Activated CD4-positive, alpha-beta memory T cell treated with anti-CD3 and anti-CD28 coated beads for 36 hours (primary cell): ENCODE data around the gene ANGEL2. TPM values are rescaled to one million over a fixed set of nuclear protein-coding genes. Genes with fewer than 3 reads are reported as not detected.

Source experiments
- CTCF ChIA-PET: fragments of 350-600 bp; sonication (Branson Sonifier 250); formaldehyde crosslinking; loops from one replicate; lab custom pipeline; 2021; ENCODE audit warnings: antibody characterized with exemption, inconsistent platforms; lab: Charles Lee
- POLR2A ChIA-PET: fragments of 350-600 bp; sonication (Branson Sonifier 250); formaldehyde crosslinking; loops from one replicate; lab custom pipeline; 2021; ENCODE audit warnings: antibody characterized with exemption; lab: Charles Lee
- DNase-seq: peaks from one replicate; pipeline ENCODE4 v3.0.0-alpha.2; 2020
- H3K27ac Mint-ChIP-seq: one replicate; pipeline ENCODE4 v1.8.0; 2021; ENCODE audit warnings: mixed read lengths
- H3K27me3 Mint-ChIP-seq: one replicate; pipeline ENCODE4 v1.8.0; 2021; ENCODE audit warnings: mixed read lengths
- H3K36me3 Mint-ChIP-seq: one replicate; pipeline ENCODE4 v1.8.0; 2021; ENCODE audit warnings: mixed read lengths
- H3K4me1 Mint-ChIP-seq: one replicate; pipeline ENCODE4 v1.8.0; 2021; ENCODE audit warnings: low read depth, mixed read lengths
- H3K4me3 Mint-ChIP-seq: one replicate; pipeline ENCODE4 v1.8.0; 2021; ENCODE audit warnings: mild to moderate bottlenecking, mixed read lengths
- H3K9me3 Mint-ChIP-seq: one replicate; pipeline ENCODE4 v1.8.0; 2021; ENCODE audit warnings: mixed read lengths
- intact Hi-C: fragments of 100-400 bp; cut with micrococcal nuclease; formaldehyde crosslinking; loops from one replicate; pipeline ENCODE4 v1.15.1; 2023
- total RNA-seq, 2 experiments: library from RNA; stranded (reverse); gene quantifications; one replicate each; pipeline ENCODE4 v1.2.3, GENCODE V29; 2021

ANGEL2 gene, protein sequence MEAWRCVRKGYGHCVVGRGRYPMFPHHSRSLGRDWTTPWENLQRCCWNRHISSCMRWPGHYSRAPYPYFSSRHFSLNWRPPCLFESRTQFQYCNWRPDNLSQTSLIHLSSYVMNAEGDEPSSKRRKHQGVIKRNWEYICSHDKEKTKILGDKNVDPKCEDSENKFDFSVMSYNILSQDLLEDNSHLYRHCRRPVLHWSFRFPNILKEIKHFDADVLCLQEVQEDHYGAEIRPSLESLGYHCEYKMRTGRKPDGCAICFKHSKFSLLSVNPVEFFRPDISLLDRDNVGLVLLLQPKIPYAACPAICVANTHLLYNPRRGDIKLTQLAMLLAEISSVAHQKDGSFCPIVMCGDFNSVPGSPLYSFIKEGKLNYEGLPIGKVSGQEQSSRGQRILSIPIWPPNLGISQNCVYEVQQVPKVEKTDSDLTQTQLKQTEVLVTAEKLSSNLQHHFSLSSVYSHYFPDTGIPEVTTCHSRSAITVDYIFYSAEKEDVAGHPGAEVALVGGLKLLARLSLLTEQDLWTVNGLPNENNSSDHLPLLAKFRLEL
- 10 to 100 TPM; 41.3 to 46.4 TPM for total RNA-seq

DNA sequence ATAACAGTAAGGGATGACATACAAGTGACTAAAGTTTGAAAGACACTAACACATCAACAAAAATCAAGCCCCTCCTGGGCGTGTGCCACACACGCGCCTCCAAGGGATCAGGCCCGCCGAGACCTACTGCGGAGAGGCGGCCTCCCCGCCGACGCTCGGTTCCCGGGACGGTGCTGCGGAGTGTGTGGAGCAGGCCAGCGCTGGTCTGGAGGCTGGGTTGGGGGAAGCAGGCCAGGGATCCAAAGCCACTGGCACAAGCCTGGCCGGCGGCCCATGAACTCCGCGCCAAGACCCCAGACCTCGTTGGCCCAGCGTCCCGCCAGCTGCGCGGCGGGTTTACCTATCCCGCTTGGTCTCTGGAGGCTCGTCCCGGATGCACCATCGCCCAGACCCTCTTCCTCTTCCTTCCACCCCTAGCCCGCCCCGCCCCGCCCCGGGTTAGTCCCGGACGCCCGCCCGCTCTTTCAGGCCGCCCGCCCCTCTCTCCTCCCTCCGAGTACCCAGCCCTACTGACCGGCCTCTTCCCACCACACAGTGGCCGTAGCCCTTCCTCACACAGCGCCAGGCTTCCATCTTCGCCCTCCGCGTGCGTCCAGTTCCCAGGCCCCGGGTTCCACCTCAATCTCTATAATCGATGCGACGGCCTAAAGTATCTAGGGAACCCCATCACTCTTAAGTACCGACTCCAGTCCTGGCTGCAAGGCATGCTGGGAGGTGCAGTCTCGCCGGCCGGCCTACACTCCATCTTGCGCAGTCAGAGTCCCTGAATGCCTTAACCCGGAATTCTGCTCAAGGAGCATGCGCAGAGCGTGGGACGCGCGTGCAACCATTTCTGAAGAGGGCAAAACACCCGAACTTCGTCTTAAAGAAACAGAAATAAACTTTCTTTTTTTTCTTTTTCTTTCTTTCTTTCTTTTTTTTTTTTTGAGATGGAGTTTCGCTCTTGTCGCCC lies at the start of gene ANGEL2:
Gene ANGEL2, minus strand, starts transcription at position 769 of the 952 bp plus-strand sequence. Its CDS starts 196 bp downstream, at position 573.
- no peaks in the 10 kb centered on the region for H3K27me3 Mint-ChIP-seq
- ChIA-PET POLR2A (interaction anchor here (0.7 to 2.3 kb wide), 4 partner anchors 12 to 538 kb away, joined by 3 to 10 read pairs (median 4); partner anchors contain the start of gene FLVCR1), CTCF (interaction anchor here (0.7 to 1.5 kb wide), 4 partner anchors 12 to 760 kb away, joined by 3 to 5 read pairs (median 4); no protein-coding TSS in a partner anchor)
- DNase-seq: peak; percentile 97
- H3K36me3 Mint-ChIP-seq: peaks cover 10% of the 10 kb centered on the region
- intact Hi-C loops: loop anchor here (1.0 to 10.0 kb wide), 5 partner anchors 12 to 981 kb away; partner anchors contain the start of genes DTL, FLVCR1, INTS7 and NSL1
- H3K4me3 Mint-ChIP-seq: peak within 1 kb of the TSS; percentile 98
- H3K27ac Mint-ChIP-seq: peak within 1 kb of the TSS; percentile 99
- H3K4me1 Mint-ChIP-seq: peaks cover 30% of the 10 kb centered on the region
- H3K9me3 Mint-ChIP-seq: no peaks in the 10 kb centered on the region

DNA sequence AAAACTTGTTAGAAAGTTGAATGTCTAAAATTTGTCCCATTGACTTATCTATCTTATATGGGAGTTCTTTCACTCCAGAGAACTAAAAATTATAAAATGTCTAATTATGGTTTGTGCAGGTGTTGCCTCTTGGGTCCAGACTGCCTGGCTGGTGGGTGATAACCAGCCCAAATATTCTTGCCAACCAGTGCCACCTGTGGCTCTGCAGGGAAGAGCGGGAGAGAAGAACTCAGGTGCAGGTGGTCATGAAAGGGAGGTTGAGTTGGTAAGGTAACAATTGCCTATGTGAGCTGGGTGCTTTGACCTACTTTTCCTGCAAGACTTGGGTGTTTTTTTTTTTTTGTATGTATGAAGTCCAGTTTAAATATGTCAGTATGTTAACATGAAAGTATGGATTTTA lies 45.6 kb upstream of the ANGEL2 start:
- intact Hi-C loops: no loop called here
- DNase-seq: no peak
- Mint-ChIP-seq H3K27ac (no peak overlapping the region), H3K4me1 (no peaks in the 10 kb centered on the region), H3K4me3 (no peak overlapping the region), H3K9me3 (peaks cover 2% of the 10 kb centered on the region), H3K27me3 (no peaks in the 10 kb centered on the region), H3K36me3 (peaks cover 3% of the 10 kb centered on the region)
- CTCF ChIA-PET: no interaction called here
- POLR2A ChIA-PET: no interaction called here

DNA sequence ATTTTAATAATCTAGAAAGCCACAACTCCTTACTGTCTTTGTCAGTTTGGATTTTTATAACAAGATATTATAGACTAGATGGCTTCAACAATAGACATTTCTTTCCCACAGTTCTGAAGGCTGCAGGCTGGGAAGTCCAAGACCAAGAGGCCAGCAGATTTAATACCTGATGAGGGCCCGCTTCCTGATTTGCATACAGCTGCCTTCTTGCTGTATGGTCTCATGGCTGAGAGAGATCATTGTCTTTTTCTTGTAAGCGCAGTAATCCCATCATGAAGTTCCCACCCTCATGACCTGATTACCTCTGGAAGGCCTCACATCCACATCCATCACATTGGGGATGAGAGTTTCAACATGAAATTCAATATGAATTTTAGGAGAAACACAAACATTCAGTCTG lies 45.2 kb upstream of the ANGEL2 start:
- H3K4me3 Mint-ChIP-seq: no peak overlapping the region
- ChIA-PET POLR2A (no interaction called here), CTCF (no interaction called here)

GRCh38 chr1:213057264-213058059 lies 41.8 kb upstream of the ANGEL2 start:
- ChIA-PET CTCF (no interaction called here), POLR2A (no interaction called here)
- intact Hi-C loops: no loop called here
- peaks cover 2% of the 10 kb centered on the region for H3K9me3 Mint-ChIP-seq
- H3K4me1 Mint-ChIP-seq: peaks cover 5% of the 10 kb centered on the region
- DNase-seq: no peak
- H3K27me3 Mint-ChIP-seq: no peaks in the 10 kb centered on the region
- no peak overlapping the region for H3K27ac Mint-ChIP-seq
- peaks cover 1% of the 10 kb centered on the region for H3K36me3 Mint-ChIP-seq
- H3K4me3 Mint-ChIP-seq: no peak overlapping the region

More for the DNA sequence above, 45.2 kb upstream of the ANGEL2 start:
- Mint-ChIP-seq H3K27ac (no peak overlapping the region), H3K27me3 (no peaks in the 10 kb centered on the region), H3K36me3 (peaks cover 3% of the 10 kb centered on the region), H3K4me1 (no peaks in the 10 kb centered on the region), H3K9me3 (peaks cover 2% of the 10 kb centered on the region)
- intact Hi-C loops: no loop called here
- DNase-seq: no peak

- no peak for DNase-seq
- Mint-ChIP-seq H3K27ac (no peak overlapping the region), H3K27me3 (no peaks in the 10 kb centered on the region), H3K4me3 (no peak overlapping the region), H3K4me1 (peaks cover 13% of the 10 kb centered on the region), H3K9me3 (peaks cover 2% of the 10 kb centered on the region), H3K36me3 (peaks cover 1% of the 10 kb centered on the region)
- intact Hi-C loops: no loop called here
- ChIA-PET CTCF (no interaction called here), POLR2A (no interaction called here)
Observed at GRCh38 chr1:213055767-213056166, 40.1 kb upstream of the ANGEL2 start.

GRCh38 chr1:213054733-213055591 lies 39.3 kb upstream of the ANGEL2 start:
- peaks cover 7% of the 10 kb centered on the region for H3K36me3 Mint-ChIP-seq
- intact Hi-C loops: loop anchor here (5.0 kb wide), 1 partner anchor 198 kb away; the partner anchor contains the start of gene FLVCR1

DNA sequence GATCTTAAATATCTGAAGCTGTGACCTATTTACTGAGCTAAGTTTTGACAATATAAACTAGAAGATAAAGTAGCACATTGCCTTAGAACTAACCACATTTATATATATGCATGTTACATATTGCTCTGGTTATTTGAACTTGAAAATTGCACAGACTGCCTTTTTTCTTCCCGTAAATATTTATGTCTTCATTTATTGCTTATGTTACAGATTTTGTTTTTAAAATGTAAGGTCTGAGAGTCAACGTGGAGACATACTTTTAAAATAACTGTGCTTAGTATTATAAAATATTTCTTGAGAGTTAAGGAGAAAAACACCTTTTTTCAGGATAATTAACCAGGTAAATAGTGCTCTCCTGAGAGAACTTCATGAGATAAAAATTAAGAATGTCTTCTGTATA lies 38.5 kb upstream of the ANGEL2 start:
- Mint-ChIP-seq H3K27ac (no peak overlapping the region), H3K4me3 (no peak overlapping the region), H3K9me3 (peaks cover under 1% of the 10 kb centered on the region), H3K36me3 (peaks cover 6% of the 10 kb centered on the region), H3K4me1 (peaks cover 21% of the 10 kb centered on the region), H3K27me3 (peaks cover 1% of the 10 kb centered on the region)
- intact Hi-C loops: loop anchor here (5.0 kb wide), 1 partner anchor 197 kb away; the partner anchor contains the start of gene FLVCR1
- ChIA-PET CTCF (no interaction called here), POLR2A (no interaction called here)
- DNase-seq: no peak

More at GRCh38 chr1:213054733-213055591, 39.3 kb upstream of the ANGEL2 start:
- Mint-ChIP-seq H3K4me1 (peaks cover 21% of the 10 kb centered on the region), H3K27ac (no peak overlapping the region), H3K27me3 (no peaks in the 10 kb centered on the region), H3K9me3 (peaks cover 2% of the 10 kb centered on the region), H3K4me3 (no peak overlapping the region)
- ChIA-PET POLR2A (no interaction called here), CTCF (no interaction called here)
- no peak for DNase-seq

- Mint-ChIP-seq H3K4me1 (peaks cover 21% of the 10 kb centered on the region), H3K4me3 (no peak overlapping the region), H3K27ac (no peak overlapping the region), H3K9me3 (no peaks in the 10 kb centered on the region), H3K36me3 (peaks cover 6% of the 10 kb centered on the region), H3K27me3 (peaks cover 1% of the 10 kb centered on the region)
- POLR2A ChIA-PET: no interaction called here
- intact Hi-C loops: loop anchor here (5.0 kb wide), 1 partner anchor 196 kb away; the partner anchor contains the start of gene FLVCR1
- CTCF ChIA-PET: no interaction called here
- DNase-seq: no peak
Observed at GRCh38 chr1:213053455-213053854, 37.8 kb upstream of the ANGEL2 start.

DNA sequence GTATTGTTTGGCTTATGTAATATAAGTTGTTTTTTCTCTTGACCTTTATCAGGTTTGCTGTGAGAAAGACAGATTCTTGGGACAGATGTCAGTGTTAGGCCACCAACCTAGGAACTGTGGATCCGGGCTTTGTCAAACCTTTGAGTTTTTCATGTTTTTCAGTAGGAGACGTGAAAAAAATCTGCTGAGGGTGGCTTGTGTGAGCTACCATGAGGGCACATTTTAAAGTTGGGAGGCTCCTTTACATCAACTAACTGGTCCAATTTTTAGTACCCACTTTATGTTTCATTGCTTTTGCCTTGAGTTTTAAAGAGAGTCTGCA lies 36.2 kb upstream of the ANGEL2 start:
- CTCF ChIA-PET: no interaction called here

GRCh38 chr1:213051127-213051880 lies 35.6 kb upstream of the ANGEL2 start, which contains the start of gene RPS6KC1:
Gene RPS6KC1 (plus strand): TSS chr1:213051241. CDS start chr1:213051405, 164 bp downstream.
- Mint-ChIP-seq H3K9me3 (no peaks in the 10 kb centered on the region), H3K4me3 (peak within 1 kb of the TSS; percentile 98), H3K27ac (peak within 1 kb of the TSS; percentile 83), H3K4me1 (peaks cover 21% of the 10 kb centered on the region), H3K27me3 (peaks cover 1% of the 10 kb centered on the region), H3K36me3 (peaks cover 6% of the 10 kb centered on the region)
- intact Hi-C loops: loop anchor here (5.0 kb wide), 1 partner anchor 194 kb away; the partner anchor contains the start of gene FLVCR1
- ChIA-PET CTCF (interaction anchor here (0.5 kb wide), 1 partner anchor 49 kb away, joined by 3 read pairs; no protein-coding TSS in a partner anchor), POLR2A (interaction anchor here (0.6 to 1.2 kb wide), 2 partner anchors 32 to 49 kb away, joined by 3 read pairs; no protein-coding TSS in a partner anchor)
- DNase-seq: peak; percentile 90

More for the DNA sequence above, 36.2 kb upstream of the ANGEL2 start:
- Mint-ChIP-seq H3K36me3 (peaks cover 6% of the 10 kb centered on the region), H3K9me3 (no peaks in the 10 kb centered on the region), H3K4me3 (peak overlapping the region; percentile 98), H3K27me3 (peaks cover 1% of the 10 kb centered on the region), H3K27ac (peak overlapping the region; percentile 83), H3K4me1 (peaks cover 21% of the 10 kb centered on the region)
- POLR2A ChIA-PET: interaction anchor here (1.2 kb wide), 1 partner anchor 18 kb away, joined by 3 read pairs; no protein-coding TSS in a partner anchor
- DNase-seq: no peak
- intact Hi-C loops: loop anchor here (5.0 kb wide), 1 partner anchor 195 kb away; the partner anchor contains the start of gene FLVCR1
